ENCODE data around the gene VIPR2. TPM values are rescaled to one million over a fixed set of nuclear protein-coding genes. Genes with fewer than 3 reads are reported as not detected.
"Not testable (repeated sequence)": the region's sequence is repeated elsewhere in the genome, so short reads cannot be mapped to it uniquely, and the experiment has no call there.

VIPR2 gene
- total RNA-seq, 3 donors from 2014 or later, result 0.48 to 14.0 (median 4.6) TPM

DNA sequence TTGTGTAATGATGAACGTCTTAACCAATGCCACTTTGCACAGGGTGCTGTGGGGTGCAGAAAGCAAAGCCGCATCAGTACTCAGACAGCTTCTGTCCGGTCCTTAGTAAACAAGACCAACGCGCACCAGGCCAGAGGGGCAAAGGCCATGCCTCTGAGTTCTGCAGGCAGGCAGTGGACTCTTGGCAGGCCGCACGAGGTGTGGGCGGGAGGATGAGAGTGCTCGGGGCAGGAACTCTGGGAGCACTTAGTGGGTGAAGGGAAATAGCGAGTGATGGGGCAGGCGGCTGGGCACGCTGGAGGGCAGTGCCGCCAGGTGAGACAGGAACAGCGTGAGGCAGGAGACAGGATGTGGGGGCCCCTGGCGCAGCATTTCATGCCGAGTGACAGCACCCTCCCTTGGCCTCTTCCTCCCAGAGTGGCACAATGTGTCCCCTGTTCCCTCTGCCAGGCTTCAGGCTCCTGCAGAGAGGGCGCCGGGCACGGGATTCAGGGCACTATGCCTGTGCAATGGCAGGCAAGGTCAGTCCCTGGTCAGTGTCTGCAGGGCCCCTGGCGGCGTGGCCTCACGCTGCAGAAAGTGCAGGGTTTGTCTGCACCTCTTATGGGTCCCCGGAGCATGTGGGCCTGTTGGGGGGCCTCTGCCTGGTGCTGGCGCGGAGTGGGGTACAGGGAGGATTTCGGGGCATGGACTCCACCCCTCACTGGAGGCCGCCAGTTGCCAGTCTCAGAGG is 60.4 kb downstream of the VIPR2 start:
- Histone ChIP-seq H3K4me3 (no peak overlapping the region), H3K27me3 (no peaks in the 10 kb centered on the region), H3K4me1 (no peaks in the 10 kb centered on the region), H3K36me3 (no peaks in the 10 kb centered on the region), H3K9me3 (no peaks in the 10 kb centered on the region), H3K27ac (no peak overlapping the region)
- TF ChIP-seq POLR2AphosphoS5 (IDR thresholded peaks at IDR 0.05) (no peak), POLR2A (IDR thresholded peaks at IDR 0.05) (no peak)
- TF ChIP-seq, protein P1, sequence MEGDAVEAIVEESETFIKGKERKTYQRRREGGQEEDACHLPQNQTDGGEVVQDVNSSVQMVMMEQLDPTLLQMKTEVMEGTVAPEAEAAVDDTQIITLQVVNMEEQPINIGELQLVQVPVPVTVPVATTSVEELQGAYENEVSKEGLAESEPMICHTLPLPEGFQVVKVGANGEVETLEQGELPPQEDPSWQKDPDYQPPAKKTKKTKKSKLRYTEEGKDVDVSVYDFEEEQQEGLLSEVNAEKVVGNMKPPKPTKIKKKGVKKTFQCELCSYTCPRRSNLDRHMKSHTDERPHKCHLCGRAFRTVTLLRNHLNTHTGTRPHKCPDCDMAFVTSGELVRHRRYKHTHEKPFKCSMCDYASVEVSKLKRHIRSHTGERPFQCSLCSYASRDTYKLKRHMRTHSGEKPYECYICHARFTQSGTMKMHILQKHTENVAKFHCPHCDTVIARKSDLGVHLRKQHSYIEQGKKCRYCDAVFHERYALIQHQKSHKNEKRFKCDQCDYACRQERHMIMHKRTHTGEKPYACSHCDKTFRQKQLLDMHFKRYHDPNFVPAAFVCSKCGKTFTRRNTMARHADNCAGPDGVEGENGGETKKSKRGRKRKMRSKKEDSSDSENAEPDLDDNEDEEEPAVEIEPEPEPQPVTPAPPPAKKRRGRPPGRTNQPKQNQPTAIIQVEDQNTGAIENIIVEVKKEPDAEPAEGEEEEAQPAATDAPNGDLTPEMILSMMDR (IDR thresholded peaks at IDR 0.05), result no peak
- intact Hi-C loops (cut with DNase I; ENCODE audit: low total_unique reads), result no loop called here
- peak in 1 of 2 donors; percentile 43 for DNase-seq (ENCODE audit: low spot score in 2 of 2)

DNA sequence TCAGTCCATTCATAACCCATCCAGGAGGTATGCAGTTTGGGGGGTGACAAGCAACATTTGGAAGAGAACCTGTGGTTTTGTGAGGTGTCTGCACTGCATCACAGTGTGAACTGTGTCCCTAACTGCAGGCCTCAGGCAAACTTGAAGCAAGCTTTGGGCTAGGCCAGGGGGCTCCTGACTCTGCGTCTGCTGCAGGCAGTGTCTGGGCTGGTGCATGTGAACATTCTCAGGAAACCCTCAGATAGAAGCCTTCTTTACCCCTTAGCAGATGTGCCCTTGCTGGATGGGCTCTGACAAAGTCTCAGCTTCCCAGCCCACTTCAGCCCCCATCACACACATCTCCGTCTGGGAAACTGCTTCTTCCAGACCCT is 61.0 kb downstream of the VIPR2 start:
- intact Hi-C loops (cut with DNase I; ENCODE audit: low total_unique reads), result no loop called here
- H3K4me1 ChIP-seq, result no peaks in the 10 kb centered on the region
- H3K27ac ChIP-seq, result no peak overlapping the region
- H3K27me3 ChIP-seq, result no peaks in the 10 kb centered on the region
- no peaks in the 10 kb centered on the region for H3K36me3 ChIP-seq
- no peak for TF ChIP-seq POLR2AphosphoS5 (IDR thresholded peaks at IDR 0.05)
- no peak for TF ChIP-seq POLR2A (IDR thresholded peaks at IDR 0.05)
- TF ChIP-seq, protein P1 (IDR thresholded peaks at IDR 0.05), result no peak
- no peaks in the 10 kb centered on the region for H3K9me3 ChIP-seq
- H3K4me3 ChIP-seq, result no peak overlapping the region
- no peak for DNase-seq (ENCODE audit: low spot score in 2 of 2)

DNA sequence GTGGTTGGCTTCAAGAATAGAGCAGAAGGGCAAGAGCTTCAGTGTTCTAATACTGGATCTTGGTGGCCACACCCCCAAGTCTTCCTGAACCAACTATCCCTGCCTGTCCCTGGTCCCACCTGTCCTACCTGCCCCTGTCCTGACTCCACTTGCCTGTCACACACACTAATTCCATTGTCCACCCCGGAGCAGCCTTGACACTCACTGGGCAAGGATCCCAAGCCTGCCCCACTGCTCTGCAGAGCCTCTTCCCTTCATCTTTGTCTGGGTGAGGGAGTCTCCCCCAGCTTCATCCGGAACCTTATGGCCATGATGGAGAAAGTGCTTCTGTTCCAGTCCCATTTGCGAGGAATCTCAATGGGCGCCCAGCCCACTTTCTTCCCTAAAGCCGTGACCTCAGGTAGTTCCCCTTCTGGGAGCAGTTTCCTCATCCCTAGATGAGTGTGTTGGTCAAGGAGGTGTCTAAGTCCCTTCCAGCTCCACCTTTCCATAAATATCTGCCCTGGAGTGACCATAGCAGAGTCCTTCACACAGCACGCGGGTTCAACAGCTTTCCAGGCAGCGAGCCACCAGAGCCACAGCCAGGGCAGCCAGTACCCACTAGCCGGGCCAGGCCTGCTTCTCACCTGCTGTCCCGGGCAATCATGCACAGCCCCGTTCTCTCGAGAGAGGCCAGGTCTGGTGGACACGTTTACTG is 61.5 kb downstream of the VIPR2 start:
- Histone ChIP-seq H3K27me3 (no peaks in the 10 kb centered on the region), H3K36me3 (no peaks in the 10 kb centered on the region), H3K4me3 (no peak overlapping the region), H3K4me1 (no peaks in the 10 kb centered on the region), H3K9me3 (no peaks in the 10 kb centered on the region), H3K27ac (no peak overlapping the region)
- TF ChIP-seq, protein P1 (IDR thresholded peaks at IDR 0.05), result no peak
- no peak for TF ChIP-seq POLR2AphosphoS5 (IDR thresholded peaks at IDR 0.05)
- no peak for TF ChIP-seq POLR2A (IDR thresholded peaks at IDR 0.05)
- intact Hi-C loops (cut with DNase I; ENCODE audit: low total_unique reads), result no loop called here
- peak in 1 of 2 donors; percentile 22 for DNase-seq (ENCODE audit: low spot score in 2 of 2)

DNA sequence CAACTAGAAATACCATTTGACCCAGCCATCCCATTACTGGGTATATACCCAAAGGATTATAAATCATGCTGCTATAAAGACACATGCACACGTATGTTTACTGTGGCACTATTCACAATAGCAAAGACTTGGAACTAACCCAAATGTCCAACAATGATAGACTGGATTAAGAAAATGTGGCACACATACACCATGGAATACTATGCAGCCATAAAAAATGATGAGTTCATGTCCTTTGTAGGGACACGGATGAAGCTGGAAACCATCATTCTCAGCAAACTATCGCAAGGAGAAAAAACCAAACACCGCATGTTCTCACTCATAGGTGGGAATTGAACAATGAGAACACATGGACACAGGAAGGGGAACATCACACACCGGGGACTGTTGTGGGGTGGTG is 62.6 kb downstream of the VIPR2 start:
- H3K27ac ChIP-seq; DNase-seq (ENCODE audit: low spot score in 2 of 2); H3K9me3 ChIP-seq; H3K4me1 ChIP-seq; H3K27me3 ChIP-seq; H3K4me3 ChIP-seq; H3K36me3 ChIP-seq; intact Hi-C loops (cut with DNase I; ENCODE audit: low total_unique reads): not testable (repeated sequence)

DNA sequence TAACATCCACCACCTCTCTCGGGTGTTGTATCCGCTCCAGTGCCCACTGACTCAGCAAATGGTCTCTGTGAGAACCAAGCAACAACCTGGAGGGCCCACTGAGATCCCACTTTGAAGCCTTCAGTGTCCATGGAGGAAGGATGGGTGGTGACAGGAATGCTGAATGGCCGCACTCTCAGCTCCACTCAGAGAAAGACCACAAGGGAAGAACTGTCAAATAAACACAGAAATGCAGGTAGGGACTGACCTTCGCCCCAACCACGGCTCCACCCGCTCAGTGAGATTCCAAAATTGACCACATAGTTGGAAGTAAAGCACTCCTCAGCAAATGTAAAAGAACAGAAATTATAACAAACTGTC is 65.8 kb downstream of the VIPR2 start:
- Histone ChIP-seq H3K9me3 (no peaks in the 10 kb centered on the region), H3K4me1 (no peaks in the 10 kb centered on the region), H3K27me3 (no peaks in the 10 kb centered on the region), H3K36me3 (no peaks in the 10 kb centered on the region), H3K4me3 (no peak overlapping the region), H3K27ac (no peak overlapping the region)
- DNase-seq (ENCODE audit: low spot score in 2 of 2), result peak in 1 of 2 donors; percentile 42
- intact Hi-C loops (cut with DNase I; ENCODE audit: low total_unique reads), result no loop called here
- TF ChIP-seq, protein P1 (IDR thresholded peaks at IDR 0.05), result no peak
- TF ChIP-seq POLR2A (IDR thresholded peaks at IDR 0.05) (no peak), POLR2AphosphoS5 (IDR thresholded peaks at IDR 0.05) (no peak)
